Lower leg skin (tissue), 4 donors: ENCODE measurements around the gene TMSB15C. TPM values are rescaled to one million over a fixed set of nuclear protein-coding genes. Genes with fewer than 3 reads are reported as not detected.
A peak's percentile ranks its signal among the peaks of the same experiment; 100 is the strongest.

Experiments
- DNase-seq, 2 donors: peaks; one replicate each; pipeline ENCODE4 v3.0.0-alpha.2; 2019; ENCODE audit warnings: low spot score in 2 of 2
- H3K4me3 ChIP-seq: fragments of 200-600 bp; sonication (generic); 2 replicates; pipeline ENCODE4 v1.5.1; 2017; ENCODE audit warnings: mild to moderate bottlenecking, low read depth; ENCODE audit not compliant: poor library complexity, severe bottlenecking
- CTCF ChIP-seq, 3 donors: fragments of 450-650 bp; IDR thresholded peaks; one replicate each; pipeline ENCODE4 v1.5.1; 2016; ENCODE audit warnings: antibody characterized with exemption in 3 of 3, mild to moderate bottlenecking in 3 of 3, moderate library complexity in 2 of 3
- POLR2A ChIP-seq, 2 donors: fragments of 450-650 bp; IDR thresholded peaks; one replicate each; pipeline ENCODE4 v1.6.1; 2016 to 2017; ENCODE audit warnings: antibody characterized with exemption in 2 of 2, mild to moderate bottlenecking in 1 of 2, moderate library complexity in 1 of 2
- WGBS, 2 donors: methylation state at CpG; one replicate each; pipeline ENCODE4 v1.1.5; 2018; 5-methylcytosine and 5-hydroxymethylcytosine counted together
- intact Hi-C: fragments of 100-400 bp; cut with DNase I; formaldehyde crosslinking; loops from one replicate; pipeline ENCODE4 v1.15.0; 2023; ENCODE audit warnings: low total_unique reads
- total RNA-seq, 4 donors: library from RNA; depleted of rRNA; stranded (reverse); fragments of >200 nt; gene quantifications; one replicate each; pipeline ENCODE4 v1.1.0, GENCODE V29; 2016

The TMSB15C gene
- total RNA-seq, 4 donors from 2014 or later = 0.08 to 1.0 (median 0.62) TPM

- no peak overlapping the region for H3K4me3 ChIP-seq
- TF ChIP-seq POLR2A (IDR thresholded peaks at IDR 0.05) = no peak
- WGBS, 2 donors = 91 to 93% methylated on average over 13 of the region's 13 CpGs
- intact Hi-C loops = no loop called here
- peak in 1 of 2 donors; percentile 86 for DNase-seq
These were observed 28.9 kb downstream of the TMSB15C start for GRCh38 chrX:104047171-104047570.

- no peak overlapping the region for H3K4me3 ChIP-seq
- WGBS, 2 donors = 82 to 86% methylated on average over 5 of the region's 5 CpGs
- peak in 1 of 2 donors; percentile 40 for DNase-seq
- TF ChIP-seq CTCF (IDR thresholded peaks at IDR 0.05) (no peak), POLR2A (IDR thresholded peaks at IDR 0.05) (no peak)
- intact Hi-C loops = no loop called here
These were observed 30.4 kb downstream of the TMSB15C start for GRCh38 chrX:104045642-104046041.

- intact Hi-C loops = no loop called here
- H3K4me3 ChIP-seq = no peak overlapping the region
- DNase-seq = peak in 1 of 2 donors; percentile 34
- 80 to 88% methylated on average over 4 of the region's 4 CpGs for WGBS, 2 donors
- no peak for TF ChIP-seq CTCF (IDR thresholded peaks at IDR 0.05)
- TF ChIP-seq POLR2A (IDR thresholded peaks at IDR 0.05) = no peak
These were observed 35.0 kb downstream of the TMSB15C start for GRCh38 chrX:104041003-104041402.

GRCh38 chrX:104039689-104040505 lies 36.1 kb downstream of the TMSB15C start, which contains the start of gene H2BW2:
Gene H2BW2 (plus strand): TSS chrX:104039956. CDS start chrX:104039995, 39 bp downstream.
- no peak for TF ChIP-seq CTCF (IDR thresholded peaks at IDR 0.05)
- no peak for TF ChIP-seq POLR2A (IDR thresholded peaks at IDR 0.05)
- DNase-seq = peak in 1 of 2 donors; percentile 85
- intact Hi-C loops = no loop called here
- 91 to 97% methylated on average over 37 to 39 of the region's 39 CpGs for WGBS, 2 donors
- no peak within 1 kb of the TSS for H3K4me3 ChIP-seq

Other genes starting within 250 kb of the TMSB15C start
- gene RAB9B, start 244.0 kb downstream of the TMSB15C start, total RNA-seq = under 1 TPM; 0.11 to 0.55 (median 0.32) TPM
- 10 to 100 TPM in 1 of 4 donors, 1 to 10 TPM in 2, not detected in 1; 1.1 to 12.1 (median 2.9) TPM for gene TMSB15B, start 113.6 kb downstream of the TMSB15C start, total RNA-seq
- not detected for gene H2BW1, start 62.5 kb downstream of the TMSB15C start, total RNA-seq
- not detected for gene H2BW2, start 36.3 kb downstream of the TMSB15C start, total RNA-seq
- under 1 TPM in 3 of 4 donors, not detected in 1; 0.16 to 0.51 (median 0.42) TPM for gene ZCCHC18, start 36.3 kb upstream of the TMSB15C start, total RNA-seq
- gene SLC25A53, start 80.8 kb upstream of the TMSB15C start, total RNA-seq = 1 to 10 TPM; 3.7 to 7.5 (median 5.9) TPM
- gene FAM199X, start 90.2 kb upstream of the TMSB15C start, total RNA-seq = 10 to 100 TPM; 11.5 to 14.7 (median 14.6) TPM
- gene ESX1, start 178.7 kb upstream of the TMSB15C start, total RNA-seq = not detected